RWPE2 (cell line): ENCODE data around the gene SGCG.
"Not testable (repeated sequence)": the region's sequence is repeated elsewhere in the genome, so short reads cannot be mapped to it uniquely, and the experiment has no call there.

Source experiments
- ATAC-seq: fragments of 200-7000 bp; cut with Tn5 transposase; 3 replicates; pipeline ENCODE4 v1.9.1; 2021; ENCODE audit warnings: low read depth
- DNase-seq: peaks from one replicate; pipeline ENCODE4 v3.0.0-alpha.2; 2020; ENCODE audit warnings: low spot score
- H3K27ac ChIP-seq: fragments of 450-650 bp; 2 replicates; pipeline ENCODE4 v1.5.1; 2017; ENCODE audit warnings: mild to moderate bottlenecking; ENCODE audit not compliant: poor library complexity, severe bottlenecking
- H3K27me3 ChIP-seq: fragments of 250-450 bp; sonication (Bioruptor Pico); 2 replicates; pipeline ENCODE4 v1.5.1; 2021; ENCODE audit warnings: mild to moderate bottlenecking, moderate library complexity; ENCODE audit not compliant: insufficient read depth, poor library complexity, severe bottlenecking
- H3K36me3 ChIP-seq: fragments of 250-450 bp; sonication (Bioruptor Pico); 2 replicates; pipeline ENCODE4 v1.5.1; 2020; ENCODE audit warnings: low read depth, mild to moderate bottlenecking, moderate library complexity
- H3K4me1 ChIP-seq: fragments of 250-450 bp; sonication (Bioruptor Pico); 2 replicates; pipeline ENCODE4 v1.5.1; 2021; ENCODE audit warnings: mild to moderate bottlenecking, moderate library complexity; ENCODE audit not compliant: insufficient read depth, poor library complexity, severe bottlenecking
- H3K4me3 ChIP-seq: fragments of 250-450 bp; sonication (Bioruptor Pico); 2 replicates; pipeline ENCODE4 v1.5.1; 2021; ENCODE audit warnings: mild to moderate bottlenecking, moderate library complexity; ENCODE audit not compliant: severe bottlenecking
- H3K9me3 ChIP-seq: fragments of 250-450 bp; sonication (Bioruptor Pico); 2 replicates; pipeline ENCODE4 v1.5.1; 2021; ENCODE audit warnings: mild to moderate bottlenecking, moderate library complexity; ENCODE audit not compliant: severe bottlenecking
- CTCF ChIP-seq: fragments of 450-650 bp; IDR thresholded peaks from one replicate; pipeline ENCODE4 v1.5.1; 2017; ENCODE audit warnings: mild to moderate bottlenecking, moderate library complexity; ENCODE audit not compliant: poor library complexity, severe bottlenecking

The SGCG gene

GRCh38 chr13:23288995-23289394 is 108.2 kb downstream of the SGCG start:
- no peak for ATAC-seq
- H3K27me3 ChIP-seq = no peaks in the 10 kb centered on the region
- no peak for TF ChIP-seq CTCF

GRCh38 chr13:23289917-23290357 is 109.2 kb downstream of the SGCG start:
- no peaks in the 10 kb centered on the region for H3K27me3 ChIP-seq
- peak overlapping the region; percentile 71 for H3K27ac ChIP-seq
- no peak for TF ChIP-seq CTCF
- ATAC-seq (peak; percentile 94), DNase-seq (peak; percentile 73)
- no peaks in the 10 kb centered on the region for H3K9me3 ChIP-seq
- peaks cover 4% of the 10 kb centered on the region for H3K4me1 ChIP-seq
- H3K36me3 ChIP-seq = no peaks in the 10 kb centered on the region
- no peak overlapping the region for H3K4me3 ChIP-seq

More at GRCh38 chr13:23288995-23289394, 108.2 kb downstream of the SGCG start:
- Histone ChIP-seq H3K27ac (peak overlapping the region; percentile 71), H3K36me3 (no peaks in the 10 kb centered on the region), H3K4me1 (peaks cover 4% of the 10 kb centered on the region), H3K4me3 (no peak overlapping the region), H3K9me3 (no peaks in the 10 kb centered on the region)
- DNase-seq = no peak

GRCh38 chr13:23292586-23292985 is 111.8 kb downstream of the SGCG start:
- Histone ChIP-seq H3K4me3 (no peak overlapping the region), H3K9me3 (no peaks in the 10 kb centered on the region), H3K4me1 (peaks cover 4% of the 10 kb centered on the region), H3K27me3 (no peaks in the 10 kb centered on the region), H3K27ac (no peak overlapping the region), H3K36me3 (no peaks in the 10 kb centered on the region)
- DNase-seq (no peak), ATAC-seq (no peak)
- no peak for TF ChIP-seq CTCF

- not testable (repeated sequence) for H3K27ac ChIP-seq, H3K4me3 ChIP-seq, DNase-seq, H3K9me3 ChIP-seq, H3K36me3 ChIP-seq, ATAC-seq, H3K4me1 ChIP-seq, H3K27me3 ChIP-seq
These were observed 134.1 kb downstream of the SGCG start for GRCh38 chr13:23314837-23315236.

- H3K4me1 ChIP-seq = peaks cover 28% of the 10 kb centered on the region
- TF ChIP-seq CTCF = peak; percentile 61
- no peaks in the 10 kb centered on the region for H3K27me3 ChIP-seq
- H3K36me3 ChIP-seq = no peaks in the 10 kb centered on the region
- DNase-seq (no peak), ATAC-seq (no peak)
- H3K27ac ChIP-seq = peak overlapping the region; percentile 94
- no peaks in the 10 kb centered on the region for H3K9me3 ChIP-seq
- no peak overlapping the region for H3K4me3 ChIP-seq
These were observed 139.1 kb downstream of the SGCG start for GRCh38 chr13:23319883-23320224.
